Measurements from ENCODE around the gene CLEC9A. TPM values are rescaled to one million over a fixed set of nuclear protein-coding genes. Genes with fewer than 3 reads are reported as not detected.

CLEC9A gene
- total and polyA plus RNA-seq, 2 experiments from 2014 or later = not detected

GRCh38 chr12:10070380-10070779 is 39.9 kb downstream of the CLEC9A start (continued):
- TF ChIP-seq, protein P1, sequence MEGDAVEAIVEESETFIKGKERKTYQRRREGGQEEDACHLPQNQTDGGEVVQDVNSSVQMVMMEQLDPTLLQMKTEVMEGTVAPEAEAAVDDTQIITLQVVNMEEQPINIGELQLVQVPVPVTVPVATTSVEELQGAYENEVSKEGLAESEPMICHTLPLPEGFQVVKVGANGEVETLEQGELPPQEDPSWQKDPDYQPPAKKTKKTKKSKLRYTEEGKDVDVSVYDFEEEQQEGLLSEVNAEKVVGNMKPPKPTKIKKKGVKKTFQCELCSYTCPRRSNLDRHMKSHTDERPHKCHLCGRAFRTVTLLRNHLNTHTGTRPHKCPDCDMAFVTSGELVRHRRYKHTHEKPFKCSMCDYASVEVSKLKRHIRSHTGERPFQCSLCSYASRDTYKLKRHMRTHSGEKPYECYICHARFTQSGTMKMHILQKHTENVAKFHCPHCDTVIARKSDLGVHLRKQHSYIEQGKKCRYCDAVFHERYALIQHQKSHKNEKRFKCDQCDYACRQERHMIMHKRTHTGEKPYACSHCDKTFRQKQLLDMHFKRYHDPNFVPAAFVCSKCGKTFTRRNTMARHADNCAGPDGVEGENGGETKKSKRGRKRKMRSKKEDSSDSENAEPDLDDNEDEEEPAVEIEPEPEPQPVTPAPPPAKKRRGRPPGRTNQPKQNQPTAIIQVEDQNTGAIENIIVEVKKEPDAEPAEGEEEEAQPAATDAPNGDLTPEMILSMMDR (conservative IDR thresholded peaks at IDR 0.05; ENCODE audit: low read depth in 2 of 2) = no peak
- TF ChIP-seq POLR2AphosphoS5 (IDR thresholded peaks at IDR 0.05; ENCODE audit: low read depth) (no peak), STAT1 (IDR thresholded peaks at IDR 0.05; ENCODE audit: unreplicated experiment) (no peak)

DNA sequence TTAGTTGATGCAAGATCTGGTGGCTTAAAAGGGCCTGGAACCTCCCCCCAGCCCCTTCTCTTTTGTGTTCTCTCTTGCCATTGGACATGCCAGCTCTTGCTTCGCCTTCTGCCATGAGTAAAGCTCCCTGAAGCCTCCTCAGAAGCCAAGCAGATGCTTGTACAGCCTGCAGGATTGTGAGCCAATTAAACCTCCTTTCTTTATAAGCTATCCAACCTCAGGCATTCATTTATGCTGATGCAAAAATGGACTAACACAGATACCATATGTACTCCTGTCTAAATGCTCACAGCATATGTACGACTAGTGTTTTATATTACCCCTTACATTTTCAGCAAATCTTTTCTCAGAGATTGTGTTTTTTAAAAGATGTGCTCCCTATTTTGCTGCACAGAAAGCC is 41.6 kb downstream of the CLEC9A start:
- H3K4me2 ChIP-seq = no peak overlapping the region
- H3K79me2 ChIP-seq (replicated peaks; ENCODE audit: insufficient read depth) = no peaks in the 10 kb centered on the region
- 0 out of 2 replicates have a peak, but pooled peaks cover 5% of the 10 kb centered on the region for H3K4me1 ChIP-seq (ENCODE audit: insufficient read depth)
- TF ChIP-seq POLR2AphosphoS5 (IDR thresholded peaks at IDR 0.05; ENCODE audit: low read depth) (no peak), ZNF331 (CRISPR knock-in tag; IDR thresholded peaks at IDR 0.05; ENCODE audit: low read depth) (no peak), REST (IDR thresholded peaks at IDR 0.05; ENCODE audit: unreplicated experiment) (no peak), JUNB (IDR thresholded peaks at IDR 0.05; ENCODE audit: unreplicated experiment) (no peak), STAT1 (IDR thresholded peaks at IDR 0.05; ENCODE audit: unreplicated experiment) (no peak), CREB1 (CRISPR knock-in tag; IDR thresholded peaks at IDR 0.05; ENCODE audit: low read depth) (no peak), ZNF462 (CRISPR knock-in tag; IDR thresholded peaks at IDR 0.05) (no peak), EZH2phosphoT487 (IDR thresholded peaks at IDR 0.05; ENCODE audit: unreplicated experiment) (no peak), EZH2 (IDR thresholded peaks at IDR 0.05; ENCODE audit: low read depth, unreplicated experiment) (no peak)
- TF ChIP-seq, protein P2, sequence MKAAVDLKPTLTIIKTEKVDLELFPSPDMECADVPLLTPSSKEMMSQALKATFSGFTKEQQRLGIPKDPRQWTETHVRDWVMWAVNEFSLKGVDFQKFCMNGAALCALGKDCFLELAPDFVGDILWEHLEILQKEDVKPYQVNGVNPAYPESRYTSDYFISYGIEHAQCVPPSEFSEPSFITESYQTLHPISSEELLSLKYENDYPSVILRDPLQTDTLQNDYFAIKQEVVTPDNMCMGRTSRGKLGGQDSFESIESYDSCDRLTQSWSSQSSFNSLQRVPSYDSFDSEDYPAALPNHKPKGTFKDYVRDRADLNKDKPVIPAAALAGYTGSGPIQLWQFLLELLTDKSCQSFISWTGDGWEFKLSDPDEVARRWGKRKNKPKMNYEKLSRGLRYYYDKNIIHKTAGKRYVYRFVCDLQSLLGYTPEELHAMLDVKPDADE (IDR thresholded peaks at IDR 0.05) = no peak
- H3K9me3 Mint-ChIP-seq = no peaks in the 10 kb centered on the region
- H2AFZ ChIP-seq = no peak overlapping the region; the same call in 1 of the 2 replicates
- no peak overlapping the region for H3K4me3 ChIP-seq
- H3K27ac Mint-ChIP-seq = no peak overlapping the region
- H3K9me2 ChIP-seq (ENCODE audit: insufficient read depth) = no peaks in the 10 kb centered on the region
- no peaks in the 10 kb centered on the region for H3K27me3 ChIP-seq (ENCODE audit: insufficient read depth)
- no peaks in the 10 kb centered on the region for H3F3A ChIP-seq (replicated peaks; ENCODE audit: low read depth)
- H3K36me3 ChIP-seq (ENCODE audit: insufficient read depth) = no peaks in the 10 kb centered on the region
- DNase-seq (ENCODE audit: low spot score) = no peak
- peaks cover 2% of the 10 kb centered on the region for H3K27me3 Mint-ChIP-seq (ENCODE audit: insufficient read depth, low read depth, poor library complexity)
- no peaks in the 10 kb centered on the region for H3K36me3 Mint-ChIP-seq (ENCODE audit: low read depth)
- ATAC-seq = no peak
- H3K4me1 Mint-ChIP-seq = peaks cover 5% of the 10 kb centered on the region
- no peak overlapping the region for H3K4me3 Mint-ChIP-seq
- H3K27ac ChIP-seq (ENCODE audit: low read depth) = no peak overlapping the region
- H4K20me1 ChIP-seq (replicated peaks; ENCODE audit: insufficient read depth) = no peaks in the 10 kb centered on the region
